CD4-positive, CD25-positive, alpha-beta regulatory T cell (primary cell): Measurements from ENCODE around the gene CDKL5. TPM values are rescaled to one million over a fixed set of nuclear protein-coding genes. Genes with fewer than 3 reads are reported as not detected.

ENCODE experiments used
- ATAC-seq, 2 donors: fragments of 150-1000 bp; cut with Tn5 transposase; one replicate each; pipeline ENCODE4 v1.10.0; 2021; ENCODE audit warnings: low read depth in 2 of 2, moderate number of reproducible peaks in 2 of 2, moderate library complexity in 1 of 2
- DNase-seq, 3 donors: peaks; one replicate each; pipeline versions ENCODE4 v3.0.0 to v3.0.0-alpha.2; 2012 to 2022; ENCODE audit warnings: mixed read lengths in 1 of 3
- H3K27ac ChIP-seq: one replicate; pipeline ENCODE4 v1.7.0; 2013; ENCODE audit warnings: mild to moderate bottlenecking, low read length; ENCODE audit not compliant: insufficient read depth, poor library complexity, severe bottlenecking
- H3K27me3 ChIP-seq: one replicate; pipeline ENCODE4 v1.7.0; 2013; ENCODE audit warnings: low read length; ENCODE audit not compliant: control insufficient read depth, insufficient read depth
- H3K36me3 ChIP-seq: one replicate; pipeline ENCODE4 v1.7.0; 2013; ENCODE audit warnings: mild to moderate bottlenecking, low read length, moderate library complexity; ENCODE audit not compliant: control insufficient read depth, insufficient read depth
- H3K4me1 ChIP-seq: 2 replicates; pipeline ENCODE4 v1.7.0; 2013; ENCODE audit warnings: mild to moderate bottlenecking, low read length; ENCODE audit not compliant: insufficient read depth, control insufficient read depth, poor library complexity, severe bottlenecking
- H3K4me3 ChIP-seq: one replicate; pipeline ENCODE4 v1.7.0; 2013; ENCODE audit warnings: low read depth, mild to moderate bottlenecking, low read length, moderate library complexity
- H3K9me3 ChIP-seq, 2 experiments: 1 replicate in 1 of 2; 2 replicates in 1 of 2; pipeline ENCODE4 v1.7.0; 2013; ENCODE audit warnings: low read length in 2 of 2, mild to moderate bottlenecking in 1 of 2, moderate library complexity in 1 of 2; ENCODE audit not compliant: control insufficient read depth in 2 of 2
- H3K27ac Mint-ChIP-seq, 3 donors: one replicate each; pipeline ENCODE4 v1.8.0; 2020 to 2022; ENCODE audit warnings: mild to moderate bottlenecking in 3 of 3, mixed read lengths in 3 of 3, moderate library complexity in 2 of 3
- H3K27me3 Mint-ChIP-seq: one replicate; pipeline ENCODE4 v1.8.0; 2022; ENCODE audit warnings: mild to moderate bottlenecking, mixed read lengths
- H3K36me3 Mint-ChIP-seq: one replicate; pipeline ENCODE4 v1.8.0; 2020; ENCODE audit warnings: mixed read lengths
- H3K4me1 Mint-ChIP-seq, 4 donors: one replicate each; pipeline ENCODE4 v1.8.0; 2020 to 2022; ENCODE audit warnings: mixed read lengths in 4 of 4, mild to moderate bottlenecking in 1 of 4
- H3K4me3 Mint-ChIP-seq, 4 donors: one replicate each; pipeline ENCODE4 v1.8.0; 2020 to 2022; ENCODE audit warnings: mild to moderate bottlenecking in 4 of 4, mixed read lengths in 4 of 4, moderate library complexity in 3 of 4
- H3K9me3 Mint-ChIP-seq, 7 donors: one replicate each; pipeline ENCODE4 v1.8.0; 2020 to 2022; ENCODE audit warnings: mixed read lengths in 7 of 7, mild to moderate bottlenecking in 3 of 7, moderate library complexity in 2 of 7
- polyA plus RNA-seq, 4 donors: library from polyadenylated mRNA; unstranded; fragments of 300-500 nt; fragmentation: Illumina TruSeq; gene quantifications; one replicate each; pipeline ENCODE4 v1.2.3, GENCODE V29; 2021
- total RNA-seq: library from RNA; stranded (reverse); gene quantifications from one replicate; pipeline ENCODE4 v1.2.3, GENCODE V29; 2022

The CDKL5 gene
- total and polyA plus RNA-seq, 5 donors from 2014 or later = 0.02 to 2.9 (median 1.3) TPM

GRCh38 chrX:18434896-18435295 lies 9.5 kb downstream of the CDKL5 start:
- no peaks in the 10 kb centered on the region for H3K9me3 Mint-ChIP-seq
- no peaks in the 10 kb centered on the region for H3K9me3 ChIP-seq
- no peak overlapping the region for H3K4me3 ChIP-seq
- peaks cover 6% of the 10 kb centered on the region for H3K36me3 Mint-ChIP-seq
- no peaks in the 10 kb centered on the region for H3K36me3 ChIP-seq
- H3K27ac ChIP-seq = no peak overlapping the region
- no peaks in the 10 kb centered on the region for H3K4me1 ChIP-seq
- H3K27me3 Mint-ChIP-seq = no peaks in the 10 kb centered on the region
- no peak overlapping the region for H3K4me3 Mint-ChIP-seq
- ATAC-seq = no peak
- no peaks in the 10 kb centered on the region for H3K27me3 ChIP-seq
- no peak overlapping the region for H3K27ac Mint-ChIP-seq
- H3K4me1 Mint-ChIP-seq = peaks cover 0 to 5% (median 1%) of the 10 kb centered on the region in 4 donors
- DNase-seq = no peak

GRCh38 chrX:18436017-18436416 lies 10.6 kb downstream of the CDKL5 start:
- Histone ChIP-seq H3K9me3 (no peaks in the 10 kb centered on the region), H3K27ac (no peak overlapping the region), H3K4me3 (no peak overlapping the region), H3K4me1 (no peaks in the 10 kb centered on the region), H3K27me3 (no peaks in the 10 kb centered on the region), H3K36me3 (no peaks in the 10 kb centered on the region)
- DNase-seq (no peak), ATAC-seq (no peak)
- peaks cover 0 to 7% (median 3%) of the 10 kb centered on the region in 4 donors for H3K4me1 Mint-ChIP-seq
- H3K4me3 Mint-ChIP-seq = no peak overlapping the region
- peaks cover 6% of the 10 kb centered on the region for H3K36me3 Mint-ChIP-seq
- H3K9me3 Mint-ChIP-seq = no peaks in the 10 kb centered on the region
- no peaks in the 10 kb centered on the region for H3K27me3 Mint-ChIP-seq
- no peak overlapping the region for H3K27ac Mint-ChIP-seq

GRCh38 chrX:18440835-18441234 lies 15.4 kb downstream of the CDKL5 start:
- no peaks in the 10 kb centered on the region for H3K27me3 Mint-ChIP-seq
- no peaks in the 10 kb centered on the region for H3K36me3 ChIP-seq

GRCh38 chrX:18441780-18442367 lies 16.5 kb downstream of the CDKL5 start:
- DNase-seq (no peak), ATAC-seq (no peak)

More at GRCh38 chrX:18440835-18441234, 15.4 kb downstream of the CDKL5 start:
- no peak overlapping the region for H3K27ac ChIP-seq
- H3K27me3 ChIP-seq = no peaks in the 10 kb centered on the region
- H3K27ac Mint-ChIP-seq = no peak overlapping the region
- no peak for DNase-seq
- H3K36me3 Mint-ChIP-seq = peaks cover 6% of the 10 kb centered on the region
- no peak for ATAC-seq
- H3K4me3 ChIP-seq = no peak overlapping the region
- H3K9me3 Mint-ChIP-seq = no peaks in the 10 kb centered on the region
- H3K4me1 ChIP-seq = no peaks in the 10 kb centered on the region
- H3K9me3 ChIP-seq = no peaks in the 10 kb centered on the region
- peaks cover 0 to 8% (median 3%) of the 10 kb centered on the region in 4 donors for H3K4me1 Mint-ChIP-seq
- H3K4me3 Mint-ChIP-seq = no peak overlapping the region

GRCh38 chrX:18448416-18448815 lies 23.0 kb downstream of the CDKL5 start:
- H3K4me1 Mint-ChIP-seq = peaks cover 0 to 5% (median 1%) of the 10 kb centered on the region in 4 donors
- H3K4me3 Mint-ChIP-seq = no peak overlapping the region
- H3K27ac Mint-ChIP-seq = no peak overlapping the region
- H3K27me3 Mint-ChIP-seq = no peaks in the 10 kb centered on the region
- no peak overlapping the region for H3K27ac ChIP-seq
- H3K9me3 Mint-ChIP-seq = no peaks in the 10 kb centered on the region
- no peaks in the 10 kb centered on the region for H3K9me3 ChIP-seq
- ATAC-seq (no peak), DNase-seq (no peak)
- no peaks in the 10 kb centered on the region for H3K36me3 Mint-ChIP-seq
- no peak overlapping the region for H3K4me3 ChIP-seq
- no peaks in the 10 kb centered on the region for H3K27me3 ChIP-seq
- H3K4me1 ChIP-seq = no peaks in the 10 kb centered on the region
- no peaks in the 10 kb centered on the region for H3K36me3 ChIP-seq

More at GRCh38 chrX:18441780-18442367, 16.5 kb downstream of the CDKL5 start:
- no peaks in the 10 kb centered on the region for H3K36me3 ChIP-seq
- H3K9me3 Mint-ChIP-seq = no peaks in the 10 kb centered on the region
- H3K27me3 Mint-ChIP-seq = no peaks in the 10 kb centered on the region
- H3K9me3 ChIP-seq = no peaks in the 10 kb centered on the region
- no peak overlapping the region for H3K4me3 Mint-ChIP-seq
- H3K27ac Mint-ChIP-seq = no peak overlapping the region
- no peak overlapping the region for H3K27ac ChIP-seq
- no peaks in the 10 kb centered on the region for H3K36me3 Mint-ChIP-seq
- H3K4me1 ChIP-seq = no peaks in the 10 kb centered on the region
- H3K4me1 Mint-ChIP-seq = peaks cover 0 to 8% (median 3%) of the 10 kb centered on the region in 4 donors
- H3K27me3 ChIP-seq = no peaks in the 10 kb centered on the region
- H3K4me3 ChIP-seq = no peak overlapping the region

- DNase-seq (no peak), ATAC-seq (no peak)
- Mint-ChIP-seq H3K36me3 (no peaks in the 10 kb centered on the region), H3K27me3 (no peaks in the 10 kb centered on the region), H3K9me3 (no peaks in the 10 kb centered on the region), H3K4me1 (peaks cover 0 to 5% (median 1%) of the 10 kb centered on the region in 4 donors), H3K4me3 (no peak overlapping the region), H3K27ac (no peak overlapping the region)
- H3K27ac ChIP-seq = no peak overlapping the region
- no peak overlapping the region for H3K4me3 ChIP-seq
- no peaks in the 10 kb centered on the region for H3K9me3 ChIP-seq
- no peaks in the 10 kb centered on the region for H3K27me3 ChIP-seq
- H3K36me3 ChIP-seq = no peaks in the 10 kb centered on the region
- H3K4me1 ChIP-seq = no peaks in the 10 kb centered on the region
These were observed 23.8 kb downstream of the CDKL5 start for GRCh38 chrX:18449236-18449635.

GRCh38 chrX:18455384-18455783 lies 30.0 kb downstream of the CDKL5 start:
- H3K9me3 Mint-ChIP-seq = no peaks in the 10 kb centered on the region
- no peak overlapping the region for H3K4me3 ChIP-seq
- H3K36me3 ChIP-seq = no peaks in the 10 kb centered on the region
- no peaks in the 10 kb centered on the region for H3K27me3 Mint-ChIP-seq
- H3K27me3 ChIP-seq = no peaks in the 10 kb centered on the region
- no peak overlapping the region for H3K4me3 Mint-ChIP-seq
- ATAC-seq (no peak), DNase-seq (no peak)
- peaks cover 0 to 5% (median 2%) of the 10 kb centered on the region in 4 donors for H3K4me1 Mint-ChIP-seq
- no peak overlapping the region for H3K27ac Mint-ChIP-seq
- H3K36me3 Mint-ChIP-seq = no peaks in the 10 kb centered on the region
- H3K4me1 ChIP-seq = no peaks in the 10 kb centered on the region
- no peaks in the 10 kb centered on the region for H3K9me3 ChIP-seq
- no peak overlapping the region for H3K27ac ChIP-seq

GRCh38 chrX:18457000-18457399 lies 31.6 kb downstream of the CDKL5 start:
- no peak for DNase-seq
- no peaks in the 10 kb centered on the region for H3K36me3 ChIP-seq
- Mint-ChIP-seq H3K9me3 (no peaks in the 10 kb centered on the region), H3K27ac (no peak overlapping the region), H3K27me3 (no peaks in the 10 kb centered on the region), H3K4me3 (no peak overlapping the region), H3K36me3 (no peaks in the 10 kb centered on the region), H3K4me1 (peaks cover 0 to 6% (median 2%) of the 10 kb centered on the region in 4 donors)
- H3K4me1 ChIP-seq = no peaks in the 10 kb centered on the region
- no peak overlapping the region for H3K27ac ChIP-seq
- H3K4me3 ChIP-seq = no peak overlapping the region
- no peaks in the 10 kb centered on the region for H3K27me3 ChIP-seq
- ATAC-seq = no peak
- no peaks in the 10 kb centered on the region for H3K9me3 ChIP-seq
